ENCODE measurements around the gene OCRL. TPM values are rescaled to one million over a fixed set of nuclear protein-coding genes. Genes with fewer than 3 reads are reported as not detected.

Gene OCRL
- polyA plus RNA-seq, 1 donor (not counting 4 experiments of a cell fraction or from before 2014, with no cell fraction given), result 27.9 TPM

DNA sequence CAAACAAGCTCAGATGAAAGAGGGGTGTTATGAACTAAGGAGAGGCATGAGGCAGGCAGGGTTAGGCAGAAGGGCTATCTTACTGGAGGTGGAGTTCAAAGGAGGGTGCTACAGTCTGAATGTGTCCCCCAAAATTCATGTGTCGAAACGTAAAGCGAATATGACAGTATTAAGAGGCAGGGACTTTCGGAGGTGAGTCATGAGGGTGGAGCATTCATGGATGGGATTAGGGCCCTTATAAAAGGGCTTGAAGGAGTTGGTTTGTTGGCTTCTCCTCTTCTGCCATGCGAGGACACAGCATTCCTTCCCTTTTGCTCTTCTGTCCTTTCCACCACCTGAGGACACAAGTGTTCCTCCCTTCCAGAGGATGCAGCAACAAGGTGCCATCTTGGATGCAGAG is 91.8 kb downstream of the OCRL start:
- H3K79me2 ChIP-seq (ENCODE audit: control insufficient read depth, insufficient read depth, low read length), result no peaks in the 10 kb centered on the region
- peaks cover 8% of the 10 kb centered on the region for H3K4me1 ChIP-seq (ENCODE audit: control insufficient read depth, extremely low read depth, insufficient read depth, low read length)
- peak overlapping the region; percentile 22 for H3K9ac ChIP-seq (ENCODE audit: control insufficient read depth, extremely low read depth, insufficient read depth, low read length)
- H2AFZ ChIP-seq (ENCODE audit: control insufficient read depth, low read length), result peak overlapping the region; percentile 6
- H3K9me3 ChIP-seq (ENCODE audit: control insufficient read depth, low read depth, low read length), result no peaks in the 10 kb centered on the region
- dilution Hi-C loops (cut with MboI; ENCODE audit: extremely low pct_ligation_motif_present, low sequenced_read_pairs), result no loop called here
- no peaks in the 10 kb centered on the region for H3K9me1 ChIP-seq (ENCODE audit: control insufficient read depth, extremely low read depth, insufficient read depth, low read length)
- peak overlapping the region; percentile 52 for H3K27ac ChIP-seq (ENCODE audit: control insufficient read depth, insufficient read depth, low read length)
- no peak overlapping the region for H3K4me2 ChIP-seq (ENCODE audit: control insufficient read depth, extremely low read depth, insufficient read depth, low read depth, low read length)
- no peak for DNase-seq (ENCODE audit: low read depth, low spot score)
- no peaks in the 10 kb centered on the region for H3K36me3 ChIP-seq (ENCODE audit: control insufficient read depth in 2 of 2, extremely low read depth in 1 of 2, insufficient read depth in 2 of 2, low read length in 2 of 2)
- H3K27me3 ChIP-seq (ENCODE audit: control insufficient read depth, extremely low read depth, insufficient read depth, low read length), result no peaks in the 10 kb centered on the region
- H4K20me1 ChIP-seq (ENCODE audit: control insufficient read depth, extremely low read depth, insufficient read depth, low read length), result no peaks in the 10 kb centered on the region
- FAIRE-seq, result no peak
- no peak for TF ChIP-seq EZH2 (IDR thresholded peaks at IDR 0.05; ENCODE audit: low read length)
- TF ChIP-seq, protein P1, sequence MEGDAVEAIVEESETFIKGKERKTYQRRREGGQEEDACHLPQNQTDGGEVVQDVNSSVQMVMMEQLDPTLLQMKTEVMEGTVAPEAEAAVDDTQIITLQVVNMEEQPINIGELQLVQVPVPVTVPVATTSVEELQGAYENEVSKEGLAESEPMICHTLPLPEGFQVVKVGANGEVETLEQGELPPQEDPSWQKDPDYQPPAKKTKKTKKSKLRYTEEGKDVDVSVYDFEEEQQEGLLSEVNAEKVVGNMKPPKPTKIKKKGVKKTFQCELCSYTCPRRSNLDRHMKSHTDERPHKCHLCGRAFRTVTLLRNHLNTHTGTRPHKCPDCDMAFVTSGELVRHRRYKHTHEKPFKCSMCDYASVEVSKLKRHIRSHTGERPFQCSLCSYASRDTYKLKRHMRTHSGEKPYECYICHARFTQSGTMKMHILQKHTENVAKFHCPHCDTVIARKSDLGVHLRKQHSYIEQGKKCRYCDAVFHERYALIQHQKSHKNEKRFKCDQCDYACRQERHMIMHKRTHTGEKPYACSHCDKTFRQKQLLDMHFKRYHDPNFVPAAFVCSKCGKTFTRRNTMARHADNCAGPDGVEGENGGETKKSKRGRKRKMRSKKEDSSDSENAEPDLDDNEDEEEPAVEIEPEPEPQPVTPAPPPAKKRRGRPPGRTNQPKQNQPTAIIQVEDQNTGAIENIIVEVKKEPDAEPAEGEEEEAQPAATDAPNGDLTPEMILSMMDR (optimal IDR thresholded peaks at IDR 0.05 in 1 of 3, IDR thresholded peaks at IDR 0.05 in 1 of 3, conservative IDR thresholded peaks at IDR 0.05 in 1 of 3; ENCODE audit: extremely low read depth in 1 of 3, insufficient read depth in 2 of 3, low read length in 3 of 3), result no peak
- H3K4me3 ChIP-seq (ENCODE audit: control insufficient read depth in 2 of 3, extremely low read depth in 1 of 3, insufficient read depth in 2 of 3, low read depth in 1 of 3, low read length in 3 of 3), result no peak overlapping the region

DNA sequence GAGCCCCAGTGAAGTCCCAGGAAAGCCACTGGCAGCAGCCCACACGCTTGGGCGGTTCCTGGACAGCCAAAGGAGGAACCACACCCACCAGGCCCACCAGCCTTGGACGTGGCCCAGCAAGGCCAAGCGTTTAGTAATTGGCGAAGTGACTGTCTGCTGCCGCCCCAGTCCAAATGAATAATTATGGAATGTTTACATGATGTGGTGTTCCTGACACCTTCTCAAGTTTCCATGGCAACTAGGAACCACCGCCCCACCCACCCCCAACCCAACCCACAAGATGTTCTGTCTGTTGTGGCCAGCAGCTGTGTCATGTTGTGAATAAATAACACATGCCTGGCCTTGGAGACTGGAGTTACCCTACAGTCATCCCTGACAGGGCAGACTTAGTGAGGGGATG is 92.4 kb downstream of the OCRL start:
- Histone ChIP-seq H3K4me1 (ENCODE audit: control insufficient read depth, extremely low read depth, insufficient read depth, low read length) (peaks cover 8% of the 10 kb centered on the region), H4K20me1 (ENCODE audit: control insufficient read depth, extremely low read depth, insufficient read depth, low read length) (no peaks in the 10 kb centered on the region), H3K27me3 (ENCODE audit: control insufficient read depth, extremely low read depth, insufficient read depth, low read length) (no peaks in the 10 kb centered on the region), H3K9me1 (ENCODE audit: control insufficient read depth, extremely low read depth, insufficient read depth, low read length) (no peaks in the 10 kb centered on the region), H3K9ac (ENCODE audit: control insufficient read depth, extremely low read depth, insufficient read depth, low read length) (no peak overlapping the region), H3K36me3 (ENCODE audit: control insufficient read depth in 2 of 2, extremely low read depth in 1 of 2, insufficient read depth in 2 of 2, low read length in 2 of 2) (no peaks in the 10 kb centered on the region), H3K79me2 (ENCODE audit: control insufficient read depth, insufficient read depth, low read length) (no peaks in the 10 kb centered on the region), H2AFZ (ENCODE audit: control insufficient read depth, low read length) (no peak overlapping the region), H3K27ac (ENCODE audit: control insufficient read depth, insufficient read depth, low read length) (peak overlapping the region; percentile 52), H3K4me3 (ENCODE audit: control insufficient read depth in 2 of 3, extremely low read depth in 1 of 3, insufficient read depth in 2 of 3, low read depth in 1 of 3, low read length in 3 of 3) (no peak overlapping the region), H3K4me2 (ENCODE audit: control insufficient read depth, extremely low read depth, insufficient read depth, low read depth, low read length) (no peak overlapping the region), H3K9me3 (ENCODE audit: control insufficient read depth, low read depth, low read length) (no peaks in the 10 kb centered on the region)
- TF ChIP-seq, protein P1 (optimal IDR thresholded peaks at IDR 0.05 in 1 of 3, IDR thresholded peaks at IDR 0.05 in 1 of 3, conservative IDR thresholded peaks at IDR 0.05 in 1 of 3; ENCODE audit: extremely low read depth in 1 of 3, insufficient read depth in 2 of 3, low read length in 3 of 3), result no peak
- no peak for TF ChIP-seq EZH2 (IDR thresholded peaks at IDR 0.05; ENCODE audit: low read length)
- dilution Hi-C loops (cut with MboI; ENCODE audit: extremely low pct_ligation_motif_present, low sequenced_read_pairs), result no loop called here
- FAIRE-seq (no peak), DNase-seq (ENCODE audit: low read depth, low spot score) (no peak)

All from keratinocyte (primary cell).